NCI-H345 (cell line): ENCODE measurements around the gene CACNA1D.
"Not testable (repeated sequence)": the region's sequence is repeated elsewhere in the genome, so short reads cannot be mapped to it uniquely, and the experiment has no call there.

Source experiments
- DNase-seq: peaks from one replicate; lab custom pipeline; 2025; lab: John Stamatoyannopoulos, UW

Gene CACNA1D

GRCh38 chr3:53657651-53658050, 163.2 kb downstream of the CACNA1D start:
- DNase-seq = no peak

- no peak for DNase-seq
Measured at GRCh38 chr3:53658613-53659193, 164.3 kb downstream of the CACNA1D start.

GRCh38 chr3:53659996-53660395, 165.6 kb downstream of the CACNA1D start:
- no peak for DNase-seq

- DNase-seq = no peak
Measured at GRCh38 chr3:53661480-53661879, 167.1 kb downstream of the CACNA1D start.

GRCh38 chr3:53664812-53665211, 170.4 kb downstream of the CACNA1D start:
- DNase-seq = not testable (repeated sequence)

GRCh38 chr3:53665608-53666425, 171.4 kb downstream of the CACNA1D start:
- DNase-seq = no peak

- DNase-seq = no peak
Measured at GRCh38 chr3:53668872-53669271, 174.5 kb downstream of the CACNA1D start.

- DNase-seq = no peak
Measured at GRCh38 chr3:53670721-53671120, 176.3 kb downstream of the CACNA1D start.

- DNase-seq = no peak
Measured at GRCh38 chr3:53671192-53671960, 177.0 kb downstream of the CACNA1D start.

GRCh38 chr3:53671961-53672299, 177.5 kb downstream of the CACNA1D start:
- no peak for DNase-seq

GRCh38 chr3:53672981-53673380, 178.6 kb downstream of the CACNA1D start:
- no peak for DNase-seq

GRCh38 chr3:53673722-53674350, 179.4 kb downstream of the CACNA1D start:
- no peak for DNase-seq

- DNase-seq = no peak
Measured at GRCh38 chr3:53674582-53674981, 180.2 kb downstream of the CACNA1D start.

- no peak for DNase-seq
Measured at GRCh38 chr3:53675022-53675697, 180.7 kb downstream of the CACNA1D start.

- DNase-seq = no peak
Measured at GRCh38 chr3:53675942-53676341, 181.5 kb downstream of the CACNA1D start.

GRCh38 chr3:53677413-53677812, 183.0 kb downstream of the CACNA1D start:
- no peak for DNase-seq

- DNase-seq = no peak
Measured at GRCh38 chr3:53680028-53680427, 185.6 kb downstream of the CACNA1D start.

GRCh38 chr3:53682807-53683206, 188.4 kb downstream of the CACNA1D start:
- no peak for DNase-seq

- DNase-seq = no peak
Measured at GRCh38 chr3:53688066-53688465, 193.7 kb downstream of the CACNA1D start.

- no peak for DNase-seq
Measured at GRCh38 chr3:53688989-53689388, 194.6 kb downstream of the CACNA1D start.

GRCh38 chr3:53689681-53690080, 195.3 kb downstream of the CACNA1D start:
- DNase-seq = no peak

- no peak for DNase-seq
Measured at GRCh38 chr3:53690521-53690920, 196.1 kb downstream of the CACNA1D start.
